B cell (primary cell): ENCODE measurements around the gene AUTS2.

Experiments
- CTCF ChIP-seq: fragments of 200-600 bp; IDR thresholded peaks from one replicate; pipeline ENCODE4 v1.8.0; 2022; ENCODE audit warnings: antibody characterized with exemption, mild to moderate bottlenecking
- EZH2 ChIP-seq: IDR thresholded peaks from 2 replicates; pipeline ENCODE4 v1.6.1; 2012; ENCODE audit warnings: borderline replicate concordance, low read depth, mild to moderate bottlenecking, moderate library complexity, low read length; ENCODE audit not compliant: insufficient read depth, poor library complexity, severe bottlenecking

- TF ChIP-seq CTCF: no peak
- TF ChIP-seq EZH2: no peak
These were observed 1164.4 kb downstream of the AUTS2 start for GRCh38 chr7:70762696-70763095.
